ENCODE data around the gene CBFA2T2. TPM values are rescaled to one million over a fixed set of nuclear protein-coding genes. Genes with fewer than 3 reads are reported as not detected.

Gene CBFA2T2
- polyA plus RNA-seq, 1 donor (not counting 4 experiments of a cell fraction or from before 2014, with no cell fraction given), result 6.8 TPM

DNA sequence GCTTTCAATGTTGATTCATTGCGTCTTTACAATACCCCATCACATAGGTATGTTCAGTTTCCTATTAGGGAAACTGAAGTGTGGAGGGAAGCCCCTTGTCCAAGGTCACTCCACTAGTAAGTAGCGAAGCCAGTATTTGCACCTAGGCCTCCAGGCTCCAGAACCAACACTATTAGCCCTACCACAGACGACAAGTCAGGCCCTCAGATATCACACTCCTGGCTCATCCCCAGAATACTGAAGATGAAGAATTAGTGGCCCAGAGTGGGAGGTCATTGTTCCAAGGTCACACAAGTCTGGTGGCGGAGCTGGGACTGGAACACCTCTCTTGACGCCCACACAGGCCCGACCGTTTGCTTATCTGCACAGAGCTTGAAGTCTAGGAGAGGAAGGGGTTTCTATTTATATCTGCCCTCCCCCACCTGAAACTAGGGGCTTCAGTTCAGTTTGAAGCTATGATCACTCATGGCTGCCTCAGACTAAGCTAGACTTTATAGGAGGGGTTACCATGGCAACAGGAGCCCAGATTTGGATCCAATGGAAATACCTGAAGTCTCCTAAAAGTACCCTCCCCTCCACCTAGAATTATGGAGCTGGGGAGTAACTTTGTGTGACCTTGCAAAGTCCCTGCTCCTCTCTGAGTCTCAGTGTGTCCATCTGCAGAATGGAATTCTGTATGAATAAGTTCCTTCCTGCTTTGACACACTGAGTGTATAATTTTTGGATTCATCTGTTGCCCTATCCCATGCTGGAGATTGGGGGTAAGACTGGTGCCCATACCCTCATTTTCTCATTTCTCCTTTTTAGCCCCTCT is 48.5 kb upstream of the CBFA2T2 start:
- H2AFZ ChIP-seq (ENCODE audit: control insufficient read depth, low read length), result no peak overlapping the region
- H4K20me1 ChIP-seq (ENCODE audit: control insufficient read depth, extremely low read depth, insufficient read depth, low read length), result no peaks in the 10 kb centered on the region
- no peak overlapping the region for H3K4me3 ChIP-seq (ENCODE audit: control insufficient read depth in 2 of 3, extremely low read depth in 1 of 3, insufficient read depth in 2 of 3, low read depth in 1 of 3, low read length in 3 of 3)
- H3K4me2 ChIP-seq (ENCODE audit: control insufficient read depth, extremely low read depth, insufficient read depth, low read depth, low read length), result no peak overlapping the region
- H3K9me1 ChIP-seq (ENCODE audit: control insufficient read depth, extremely low read depth, insufficient read depth, low read length), result no peaks in the 10 kb centered on the region
- H3K27me3 ChIP-seq (ENCODE audit: control insufficient read depth, extremely low read depth, insufficient read depth, low read length), result peaks cover 7% of the 10 kb centered on the region
- H3K9ac ChIP-seq (ENCODE audit: control insufficient read depth, extremely low read depth, insufficient read depth, low read length), result no peak overlapping the region
- FAIRE-seq (no peak), DNase-seq (ENCODE audit: low read depth, low spot score) (no peak)
- H3K36me3 ChIP-seq (ENCODE audit: control insufficient read depth in 2 of 2, extremely low read depth in 1 of 2, insufficient read depth in 2 of 2, low read length in 2 of 2), result peaks cover 0 to 1% of the 10 kb centered on the region in 2 experiments
- no peak overlapping the region for H3K27ac ChIP-seq (ENCODE audit: control insufficient read depth, insufficient read depth, low read length)
- TF ChIP-seq, protein P1, sequence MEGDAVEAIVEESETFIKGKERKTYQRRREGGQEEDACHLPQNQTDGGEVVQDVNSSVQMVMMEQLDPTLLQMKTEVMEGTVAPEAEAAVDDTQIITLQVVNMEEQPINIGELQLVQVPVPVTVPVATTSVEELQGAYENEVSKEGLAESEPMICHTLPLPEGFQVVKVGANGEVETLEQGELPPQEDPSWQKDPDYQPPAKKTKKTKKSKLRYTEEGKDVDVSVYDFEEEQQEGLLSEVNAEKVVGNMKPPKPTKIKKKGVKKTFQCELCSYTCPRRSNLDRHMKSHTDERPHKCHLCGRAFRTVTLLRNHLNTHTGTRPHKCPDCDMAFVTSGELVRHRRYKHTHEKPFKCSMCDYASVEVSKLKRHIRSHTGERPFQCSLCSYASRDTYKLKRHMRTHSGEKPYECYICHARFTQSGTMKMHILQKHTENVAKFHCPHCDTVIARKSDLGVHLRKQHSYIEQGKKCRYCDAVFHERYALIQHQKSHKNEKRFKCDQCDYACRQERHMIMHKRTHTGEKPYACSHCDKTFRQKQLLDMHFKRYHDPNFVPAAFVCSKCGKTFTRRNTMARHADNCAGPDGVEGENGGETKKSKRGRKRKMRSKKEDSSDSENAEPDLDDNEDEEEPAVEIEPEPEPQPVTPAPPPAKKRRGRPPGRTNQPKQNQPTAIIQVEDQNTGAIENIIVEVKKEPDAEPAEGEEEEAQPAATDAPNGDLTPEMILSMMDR (optimal IDR thresholded peaks at IDR 0.05 in 1 of 3, IDR thresholded peaks at IDR 0.05 in 1 of 3, conservative IDR thresholded peaks at IDR 0.05 in 1 of 3; ENCODE audit: extremely low read depth in 1 of 3, insufficient read depth in 2 of 3, low read length in 3 of 3), result no peak
- no peak for TF ChIP-seq EZH2 (IDR thresholded peaks at IDR 0.05; ENCODE audit: low read length)
- no peaks in the 10 kb centered on the region for H3K79me2 ChIP-seq (ENCODE audit: control insufficient read depth, insufficient read depth, low read length)
- no peaks in the 10 kb centered on the region for H3K9me3 ChIP-seq (ENCODE audit: control insufficient read depth, low read depth, low read length)
- dilution Hi-C loops (cut with MboI; ENCODE audit: extremely low pct_ligation_motif_present, low sequenced_read_pairs), result no loop called here
- H3K4me1 ChIP-seq (ENCODE audit: control insufficient read depth, extremely low read depth, insufficient read depth, low read length), result peaks cover 4% of the 10 kb centered on the region

DNA sequence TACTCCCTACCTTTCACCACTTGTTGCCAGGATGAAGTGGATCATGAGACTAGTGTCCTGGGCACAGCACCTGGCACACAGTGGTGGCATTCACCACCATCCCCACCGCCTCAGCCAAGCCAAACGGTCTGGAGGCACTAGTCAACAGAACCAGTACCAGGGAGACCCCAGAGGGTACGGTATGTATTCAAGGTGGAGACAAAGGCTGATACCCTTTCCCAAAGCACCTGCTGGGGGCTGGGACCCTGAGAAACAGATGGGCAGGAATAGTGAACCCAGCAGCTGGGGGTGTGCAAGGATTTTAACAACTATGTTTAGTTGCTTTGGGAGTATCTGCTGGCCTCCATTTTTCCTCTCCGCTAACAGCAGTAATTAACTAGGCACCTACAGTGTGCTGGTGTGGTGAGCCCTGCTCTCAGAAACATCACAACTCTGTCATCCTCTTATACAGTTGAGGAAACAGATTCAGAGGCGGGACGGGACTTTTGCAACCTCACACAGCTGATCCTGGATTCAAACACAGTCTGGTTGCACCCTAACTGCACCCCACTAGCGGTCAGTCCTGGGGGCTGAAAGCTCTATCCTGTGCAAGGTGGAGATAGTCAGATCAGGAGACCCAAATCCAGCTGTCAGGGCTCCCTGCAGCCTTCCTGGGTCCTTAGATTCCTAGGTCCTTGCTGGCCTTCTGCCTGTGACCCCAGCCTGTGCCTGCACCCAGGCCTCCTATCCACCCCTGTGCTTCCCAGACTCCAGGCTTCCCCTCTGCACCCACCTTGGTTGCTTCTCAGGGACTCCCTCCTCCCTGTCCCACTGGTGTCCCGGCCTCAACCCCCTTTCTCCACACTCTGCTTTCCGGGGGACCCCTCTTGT is 47.5 kb upstream of the CBFA2T2 start:
- H3K4me1 ChIP-seq (ENCODE audit: control insufficient read depth, extremely low read depth, insufficient read depth, low read length), result peaks cover 4% of the 10 kb centered on the region
- TF ChIP-seq, protein P1 (optimal IDR thresholded peaks at IDR 0.05 in 1 of 3, IDR thresholded peaks at IDR 0.05 in 1 of 3, conservative IDR thresholded peaks at IDR 0.05 in 1 of 3; ENCODE audit: extremely low read depth in 1 of 3, insufficient read depth in 2 of 3, low read length in 3 of 3), result no peak
- no peak for TF ChIP-seq EZH2 (IDR thresholded peaks at IDR 0.05; ENCODE audit: low read length)
- no peaks in the 10 kb centered on the region for H3K9me1 ChIP-seq (ENCODE audit: control insufficient read depth, extremely low read depth, insufficient read depth, low read length)
- no peaks in the 10 kb centered on the region for H3K79me2 ChIP-seq (ENCODE audit: control insufficient read depth, insufficient read depth, low read length)
- FAIRE-seq (no peak), DNase-seq (ENCODE audit: low read depth, low spot score) (no peak)
- H2AFZ ChIP-seq (ENCODE audit: control insufficient read depth, low read length), result no peak overlapping the region
- peaks cover 7% of the 10 kb centered on the region for H3K27me3 ChIP-seq (ENCODE audit: control insufficient read depth, extremely low read depth, insufficient read depth, low read length)
- no peaks in the 10 kb centered on the region for H4K20me1 ChIP-seq (ENCODE audit: control insufficient read depth, extremely low read depth, insufficient read depth, low read length)
- no peak overlapping the region for H3K9ac ChIP-seq (ENCODE audit: control insufficient read depth, extremely low read depth, insufficient read depth, low read length)
- H3K27ac ChIP-seq (ENCODE audit: control insufficient read depth, insufficient read depth, low read length), result no peak overlapping the region
- dilution Hi-C loops (cut with MboI; ENCODE audit: extremely low pct_ligation_motif_present, low sequenced_read_pairs), result no loop called here
- peak overlapping the region; percentile 66 for H3K4me2 ChIP-seq (ENCODE audit: control insufficient read depth, extremely low read depth, insufficient read depth, low read depth, low read length)
- H3K36me3 ChIP-seq (ENCODE audit: control insufficient read depth in 2 of 2, extremely low read depth in 1 of 2, insufficient read depth in 2 of 2, low read length in 2 of 2), result peaks cover 0 to 1% of the 10 kb centered on the region in 2 experiments
- H3K4me3 ChIP-seq (ENCODE audit: control insufficient read depth in 2 of 3, extremely low read depth in 1 of 3, insufficient read depth in 2 of 3, low read depth in 1 of 3, low read length in 3 of 3), result peak overlapping the region in 2 of 3 experiments; percentile 49 to 50
- H3K9me3 ChIP-seq (ENCODE audit: control insufficient read depth, low read depth, low read length), result no peaks in the 10 kb centered on the region

Measured in keratinocyte (primary cell).